AG04449 (cell line): ENCODE results near the gene NANOS3.

Experiments used
- CTCF ChIA-PET: fragments of 350-600 bp; formaldehyde crosslinking; extraction: SDS; loops from one replicate; lab custom pipeline; 2021; ENCODE audit warnings: antibody characterized with exemption; lab: Yijun Ruan, JAX
- POLR2A ChIA-PET: fragments of 400-600, 350-600 bp; formaldehyde crosslinking; extraction: SDS; loops from one replicate; lab custom pipeline; 2020; ENCODE audit warnings: antibody characterized with exemption, inconsistent platforms; lab: Yijun Ruan, JAX
- DNase-seq: peaks from one replicate; pipeline ENCODE4 v3.0.0-alpha.2; 2010; ENCODE audit warnings: low read depth, low spot score
- H3K4me3 ChIP-seq: 2 replicates; pipeline ENCODE4 v1.5.1; 2011; ENCODE audit warnings: low read depth, mild to moderate bottlenecking, control low read depth, low read length
- CTCF ChIP-seq: IDR thresholded peaks from one replicate; pipeline ENCODE4 v1.5.1; 2011; ENCODE audit warnings: mild to moderate bottlenecking, moderate library complexity, low read length, control low read depth, inconsistent platforms; ENCODE audit not compliant: insufficient read depth; ENCODE audit errors: missing control alignments

Gene NANOS3

GRCh38 chr19:13876834-13877233, at the start of gene NANOS3:
NANOS3 (plus strand) TSS chr19:13877134; CDS start chr19:13877249, 115 bp downstream.
- POLR2A ChIA-PET, result no interaction called here
- CTCF ChIA-PET, result interaction anchor here (1.0 to 13.2 kb wide), 6 partner anchors 93 to 260 kb away, joined by 5 to 184 read pairs (median 6); partner anchors contain the start of gene MISP3

GRCh38 chr19:13827656-13828055, 49.3 kb upstream of the NANOS3 start:
- ChIA-PET CTCF (interaction anchor here (1.7 to 2.0 kb wide), 3 partner anchors 8 to 43 kb away, joined by 3 to 8 read pairs (median 7); no protein-coding TSS in a partner anchor), POLR2A (interaction anchor here (1.2 to 2.3 kb wide), 2 partner anchors 9 to 13 kb away, joined by 3 to 7 read pairs; no protein-coding TSS in a partner anchor)
- TF ChIP-seq CTCF, result no peak
- no peak overlapping the region for H3K4me3 ChIP-seq
- DNase-seq, result no peak

More at GRCh38 chr19:13876834-13877233, at the start of gene NANOS3:
- H3K4me3 ChIP-seq, result no peak within 1 kb of the TSS
- no peak for TF ChIP-seq CTCF
- DNase-seq, result no peak

GRCh38 chr19:13830114-13830740, 46.7 kb upstream of the NANOS3 start:
- no peak for DNase-seq
- CTCF ChIA-PET, result interaction anchor here (0.8 to 2.3 kb wide), 2 partner anchors 32 to 46 kb away, joined by 4 to 11 read pairs; no protein-coding TSS in a partner anchor
- POLR2A ChIA-PET, result interaction anchor here (0.8 to 2.2 kb wide), 4 partner anchors 9 to 42 kb away, joined by 4 to 8 read pairs (median 4); no protein-coding TSS in a partner anchor
- no peak for TF ChIP-seq CTCF
- no peak overlapping the region for H3K4me3 ChIP-seq

- ChIA-PET POLR2A (interaction anchor here (0.8 to 2.2 kb wide), 3 partner anchors 8 to 43 kb away, joined by 4 to 8 read pairs (median 4); no protein-coding TSS in a partner anchor), CTCF (interaction anchor here (0.8 to 2.3 kb wide), 2 partner anchors 31 to 46 kb away, joined by 4 to 11 read pairs; no protein-coding TSS in a partner anchor)
- DNase-seq, result no peak
- TF ChIP-seq CTCF, result no peak
- H3K4me3 ChIP-seq, result no peak overlapping the region
Measured at GRCh38 chr19:13830741-13831536, 46.0 kb upstream of the NANOS3 start.

GRCh38 chr19:13831537-13832467, 45.1 kb upstream of the NANOS3 start:
- DNase-seq, result no peak
- no peak overlapping the region for H3K4me3 ChIP-seq
- ChIA-PET CTCF (interaction anchor here (1.2 to 1.3 kb wide), 2 partner anchors 30 to 57 kb away, joined by 3 to 6 read pairs; partner anchors contain the start of gene C19orf53), POLR2A (interaction anchor here (0.9 to 1.7 kb wide), 3 partner anchors 21 to 44 kb away, joined by 4 to 9 read pairs (median 5); no protein-coding TSS in a partner anchor)
- TF ChIP-seq CTCF, result no peak
